HepG2 (cell line): ENCODE data around the gene RBP5. TPM values are rescaled to one million over a fixed set of nuclear protein-coding genes. Genes with fewer than 3 reads are reported as not detected.

ENCODE experiments used
- CHD4 ChIP-seq: fragments of 200-600 bp; sonication (generic); IDR thresholded peaks from 2 replicates; pipeline ENCODE4 v1.7.0; 2017; ENCODE audit warnings: mild to moderate bottlenecking, low read length, borderline replicate concordance
- KAT8 ChIP-seq: IDR thresholded peaks from 2 replicates; pipeline ENCODE4 v1.6.1; 2016; ENCODE audit warnings: missing genetic modification reagents, missing compliant biosample characterization
- RELA ChIP-seq: sonication (generic); formaldehyde crosslinking; IDR thresholded peaks from 2 replicates; pipeline ENCODE4 v1.4.0; 2020; ENCODE audit warnings: missing genetic modification reagents
- RORA ChIP-seq: sonication (generic); formaldehyde crosslinking; IDR thresholded peaks from 2 replicates; pipeline ENCODE4 v1.5.0; 2020; ENCODE audit warnings: mild to moderate bottlenecking, missing genetic modification reagents, moderate library complexity
- TAF15 ChIP-seq: fragments of 200-400 bp; formaldehyde crosslinking; IDR thresholded peaks from one replicate; pipeline ENCODE4 v1.6.1; 2018; ENCODE audit warnings: mild to moderate bottlenecking, low read depth, low read length; ENCODE audit not compliant: poor library complexity, severe bottlenecking
- TRIM24 ChIP-seq: sonication (generic); formaldehyde crosslinking; IDR thresholded peaks from 2 replicates; pipeline ENCODE4 v1.8.0; 2022; ENCODE audit warnings: mild to moderate bottlenecking, missing genetic modification reagents
- ZC3H4 ChIP-seq: sonication (generic); formaldehyde crosslinking; IDR thresholded peaks from 2 replicates; pipeline ENCODE4 v1.4.0; 2020; ENCODE audit warnings: missing genetic modification reagents, borderline replicate concordance
- ZFYVE20 ChIP-seq: sonication (generic); formaldehyde crosslinking; IDR thresholded peaks from 2 replicates; pipeline ENCODE4 v1.8.0; 2023; ENCODE audit warnings: low read depth, mild to moderate bottlenecking, moderate library complexity, missing genetic modification reagents, borderline replicate concordance
- ZNF142 ChIP-seq: sonication (generic); formaldehyde crosslinking; IDR thresholded peaks from 2 replicates; pipeline ENCODE4 v1.4.0; 2020; ENCODE audit warnings: missing genetic modification reagents
- ZNF264 ChIP-seq: sonication (generic); formaldehyde crosslinking; IDR thresholded peaks from 2 replicates; pipeline ENCODE4 v1.4.0; 2020; ENCODE audit warnings: missing genetic modification reagents
- ZNF530 ChIP-seq: sonication (generic); formaldehyde crosslinking; IDR thresholded peaks from 2 replicates; pipeline ENCODE4 v1.5.0; 2020; ENCODE audit warnings: low read depth, mild to moderate bottlenecking, missing genetic modification reagents
- ZNF792 ChIP-seq: IDR thresholded peaks from 2 replicates; pipeline ENCODE4 v1.6.1; 2016
- polyA plus RNA-seq, 8 experiments: library from polyadenylated mRNA; depleted of rRNA in 3 of 8; stranded (reverse) in 7 of 8; unstranded in 1 of 8; fragments of >200 nt; fragmentation: Illumina TruSeq in 4 of 8; extraction: Trizol in 4 of 8; gene quantifications; 2 replicates each; pipeline versions ENCODE4 v1.2.1 to v1.2.3, GENCODE V29; 2011 to 2016; ENCODE audit warnings: low read depth in 4 of 8, missing spikeins in 1 of 8, mixed read lengths in 1 of 8; ENCODE audit not compliant: insufficient read depth in 1 of 8
- total RNA-seq, 5 experiments: library from RNA; depleted of rRNA; stranded (reverse); fragments of >200 nt; fragmentation: Illumina TruSeq; extraction: Trizol; gene quantifications; 2 replicates each; pipeline ENCODE4 v1.2.3, GENCODE V29; 2016; ENCODE audit warnings: low read depth in 1 of 5
- TF ChIP-seq, protein P1 (sequence below): sonication (generic); formaldehyde crosslinking; IDR thresholded peaks from 2 replicates; pipeline ENCODE4 v1.4.0; 2020; ENCODE audit warnings: missing genetic modification reagents; ENCODE audit errors: not compliant biosample characterization
- TF ChIP-seq, protein P2 (sequence below): sonication (generic); formaldehyde crosslinking; IDR thresholded peaks from 2 replicates; pipeline ENCODE4 v1.4.0; 2020; ENCODE audit warnings: missing genetic modification reagents

Gene RBP5
- total and polyA plus RNA-seq, 2 of the 13 experiments (the other 11 are each of a cell fraction or from before 2014, with no cell fraction given), result 13.8 to 19.8 TPM

DNA sequence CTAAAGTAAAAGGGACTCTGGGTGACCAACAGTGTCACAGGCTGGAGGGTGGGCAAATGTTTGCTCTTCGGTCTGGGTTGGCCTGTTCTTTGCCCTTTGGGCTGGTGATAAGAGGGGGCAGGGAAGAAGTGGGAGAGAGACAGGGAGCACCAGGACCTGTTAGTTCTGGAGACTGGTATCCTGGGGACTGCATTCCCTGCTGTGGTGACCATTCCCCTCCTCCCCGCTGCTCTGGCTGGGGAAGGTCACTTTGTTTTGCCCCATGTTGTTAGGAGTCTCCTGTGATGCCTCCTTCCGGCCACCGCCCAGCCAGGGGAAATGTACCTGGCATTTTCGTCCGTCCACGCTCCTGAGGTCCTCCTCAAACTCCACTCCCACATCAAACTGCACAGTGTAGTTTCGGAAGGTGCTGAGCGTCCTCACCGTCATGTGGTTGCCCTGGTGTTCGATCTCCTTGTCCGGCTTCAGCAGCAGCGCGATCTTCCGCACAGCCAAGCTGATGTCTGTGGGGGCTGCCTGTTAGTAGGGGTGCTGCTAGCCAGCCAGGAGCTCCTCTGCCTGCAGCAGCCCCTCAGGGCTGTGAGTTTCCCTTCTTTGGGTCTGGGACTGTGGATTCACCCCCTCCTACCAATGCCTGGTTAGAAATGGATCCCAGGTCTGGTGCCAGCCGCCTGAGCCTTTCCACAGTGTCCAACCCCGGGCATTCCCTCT is 618 bp downstream of the RBP5 start (continued):
- TF ChIP-seq ZNF142 (CRISPR knock-in tag) (no peak), KAT8 (no peak; the same call in 1 of the 2 replicates), ZNF792 (CRISPR knock-in tag) (no peak), CHD4 (no peak), ZC3H4 (CRISPR knock-in tag) (no peak), TAF15 (no peak), ZNF264 (no peak), TRIM24 (CRISPR knock-in tag) (no peak), RELA (no peak), ZNF530 (no peak), ZFYVE20 (CRISPR knock-in tag) (no peak), RORA (CRISPR knock-in tag) (no peak)
- TF ChIP-seq, protein P1, sequence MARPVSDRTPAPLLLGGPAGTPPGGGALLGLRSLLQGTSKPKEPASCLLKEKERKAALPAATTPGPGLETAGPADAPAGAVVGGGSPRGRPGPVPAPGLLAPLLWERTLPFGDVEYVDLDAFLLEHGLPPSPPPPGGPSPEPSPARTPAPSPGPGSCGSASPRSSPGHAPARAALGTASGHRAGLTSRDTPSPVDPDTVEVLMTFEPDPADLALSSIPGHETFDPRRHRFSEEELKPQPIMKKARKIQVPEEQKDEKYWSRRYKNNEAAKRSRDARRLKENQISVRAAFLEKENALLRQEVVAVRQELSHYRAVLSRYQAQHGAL (CRISPR knock-in tag), result no peak
- TF ChIP-seq, protein P2, sequence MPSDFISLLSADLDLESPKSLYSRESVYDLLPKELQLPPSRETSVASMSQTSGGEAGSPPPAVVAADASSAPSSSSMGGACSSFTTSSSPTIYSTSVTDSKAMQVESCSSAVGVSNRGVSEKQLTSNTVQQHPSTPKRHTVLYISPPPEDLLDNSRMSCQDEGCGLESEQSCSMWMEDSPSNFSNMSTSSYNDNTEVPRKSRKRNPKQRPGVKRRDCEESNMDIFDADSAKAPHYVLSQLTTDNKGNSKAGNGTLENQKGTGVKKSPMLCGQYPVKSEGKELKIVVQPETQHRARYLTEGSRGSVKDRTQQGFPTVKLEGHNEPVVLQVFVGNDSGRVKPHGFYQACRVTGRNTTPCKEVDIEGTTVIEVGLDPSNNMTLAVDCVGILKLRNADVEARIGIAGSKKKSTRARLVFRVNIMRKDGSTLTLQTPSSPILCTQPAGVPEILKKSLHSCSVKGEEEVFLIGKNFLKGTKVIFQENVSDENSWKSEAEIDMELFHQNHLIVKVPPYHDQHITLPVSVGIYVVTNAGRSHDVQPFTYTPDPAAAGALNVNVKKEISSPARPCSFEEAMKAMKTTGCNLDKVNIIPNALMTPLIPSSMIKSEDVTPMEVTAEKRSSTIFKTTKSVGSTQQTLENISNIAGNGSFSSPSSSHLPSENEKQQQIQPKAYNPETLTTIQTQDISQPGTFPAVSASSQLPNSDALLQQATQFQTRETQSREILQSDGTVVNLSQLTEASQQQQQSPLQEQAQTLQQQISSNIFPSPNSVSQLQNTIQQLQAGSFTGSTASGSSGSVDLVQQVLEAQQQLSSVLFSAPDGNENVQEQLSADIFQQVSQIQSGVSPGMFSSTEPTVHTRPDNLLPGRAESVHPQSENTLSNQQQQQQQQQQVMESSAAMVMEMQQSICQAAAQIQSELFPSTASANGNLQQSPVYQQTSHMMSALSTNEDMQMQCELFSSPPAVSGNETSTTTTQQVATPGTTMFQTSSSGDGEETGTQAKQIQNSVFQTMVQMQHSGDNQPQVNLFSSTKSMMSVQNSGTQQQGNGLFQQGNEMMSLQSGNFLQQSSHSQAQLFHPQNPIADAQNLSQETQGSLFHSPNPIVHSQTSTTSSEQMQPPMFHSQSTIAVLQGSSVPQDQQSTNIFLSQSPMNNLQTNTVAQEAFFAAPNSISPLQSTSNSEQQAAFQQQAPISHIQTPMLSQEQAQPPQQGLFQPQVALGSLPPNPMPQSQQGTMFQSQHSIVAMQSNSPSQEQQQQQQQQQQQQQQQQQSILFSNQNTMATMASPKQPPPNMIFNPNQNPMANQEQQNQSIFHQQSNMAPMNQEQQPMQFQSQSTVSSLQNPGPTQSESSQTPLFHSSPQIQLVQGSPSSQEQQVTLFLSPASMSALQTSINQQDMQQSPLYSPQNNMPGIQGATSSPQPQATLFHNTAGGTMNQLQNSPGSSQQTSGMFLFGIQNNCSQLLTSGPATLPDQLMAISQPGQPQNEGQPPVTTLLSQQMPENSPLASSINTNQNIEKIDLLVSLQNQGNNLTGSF (CRISPR knock-in tag), result no peak
